K562 treated with DMSO at 1 percent for 12 hours (cell line): Measurements from ENCODE around the gene TCEA3. TPM values are rescaled to one million over a fixed set of nuclear protein-coding genes. Genes with fewer than 3 reads are reported as not detected.

Source experiments
- total RNA-seq: library from RNA; unstranded; fragments of 300-600 nt; gene quantifications from 2 replicates; pipeline ENCODE4 v1.2.3, GENCODE V29; 2022; ENCODE audit not compliant: insufficient read depth

TCEA3 gene
- total RNA-seq: 0.96 and 1.6 TPM in 2 replicates

DNA sequence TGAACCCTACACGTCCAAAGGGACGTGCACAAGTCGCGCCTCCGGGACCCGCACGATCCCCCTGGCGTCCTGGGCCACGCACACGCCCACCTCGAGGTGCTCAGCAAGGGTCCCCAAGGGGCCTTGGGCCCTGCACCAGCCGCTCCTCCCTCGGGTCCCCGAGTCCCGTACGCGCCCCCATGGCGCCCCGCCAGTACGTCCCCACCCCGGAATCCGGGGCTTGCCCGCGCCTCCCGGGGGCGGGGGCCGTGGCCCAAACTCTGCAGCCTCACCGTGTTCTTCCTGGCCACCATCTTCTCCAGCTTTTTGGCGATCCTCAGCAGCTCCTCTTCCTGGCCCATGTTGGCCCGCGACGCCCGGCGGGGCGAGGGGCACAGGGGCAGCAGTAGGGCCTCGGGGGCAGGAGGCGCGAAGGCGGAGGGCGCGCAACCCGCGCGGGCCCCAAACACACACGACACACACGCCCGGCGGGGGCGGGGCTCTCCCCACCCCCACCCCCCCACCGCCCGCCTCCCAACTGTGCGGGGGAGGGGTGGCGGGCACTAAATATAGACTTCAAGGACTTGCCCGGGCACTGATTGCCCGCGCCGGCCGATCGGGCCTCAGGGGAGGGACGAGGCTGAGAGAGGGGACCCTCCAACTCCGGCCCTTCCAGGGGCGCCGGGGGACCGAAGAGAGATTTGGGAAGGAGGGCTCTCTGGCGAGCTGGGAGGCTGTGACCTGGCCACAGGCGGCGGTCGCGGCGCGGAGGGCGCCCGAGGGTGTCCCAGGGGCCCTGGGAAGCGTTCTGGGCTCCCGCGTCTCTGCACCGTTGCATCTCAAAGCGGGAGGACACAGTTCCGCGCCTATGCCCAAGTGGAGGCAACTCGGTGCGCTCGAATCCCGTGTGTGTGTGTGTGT lies at the start of gene TCEA3:
TSS of gene TCEA3 (minus strand) at position 456 of the 900 bp plus-strand sequence. CDS start at position 341, 115 bp downstream.

GRCh38 chr1:23369335-23370013 lies 55.1 kb downstream of the TCEA3 start, which contains the start of gene ZNF436:
ZNF436 (minus strand) TSS chr1:23369836; CDS start chr1:23368005, 1,831 bp downstream.

GRCh38 chr1:23344111-23344986 lies 80.2 kb downstream of the TCEA3 start, which contains the start of gene HNRNPR:
HNRNPR (minus strand) TSS chr1:23344284; CDS start chr1:23341008, 3,276 bp downstream.

Other genes with a start within 250 kb of the TCEA3 start
- not detected in 2 replicates for gene HTR1D, start 207.2 kb downstream of the TCEA3 start, total RNA-seq
- gene HNRNPR, start 80.5 kb downstream of the TCEA3 start, total RNA-seq: 52.6 and 124 TPM in 2 replicates
- 2.5 and 9.1 TPM in 2 replicates for gene ZNF436, start 54.9 kb downstream of the TCEA3 start, total RNA-seq
- 25.9 and 46.2 TPM in 2 replicates for gene ASAP3, start 59.4 kb upstream of the TCEA3 start, total RNA-seq
- 8.7 and 20.0 TPM in 2 replicates for gene E2F2, start 106.5 kb upstream of the TCEA3 start, total RNA-seq
- 283 and 388 TPM in 2 replicates for gene ID3, start 134.8 kb upstream of the TCEA3 start, total RNA-seq